Fibroblast of peridontal ligament (primary cell): Measurements from ENCODE around the gene BROX.
"Not testable (repeated sequence)": the region's sequence is repeated elsewhere in the genome, so short reads cannot be mapped to it uniquely, and the experiment has no call there.

Experiments used
- DNase-seq: peaks from one replicate; pipeline ENCODE4 v3.0.0-alpha.2; 2010; ENCODE audit errors: extremely low read depth

Gene BROX

DNA sequence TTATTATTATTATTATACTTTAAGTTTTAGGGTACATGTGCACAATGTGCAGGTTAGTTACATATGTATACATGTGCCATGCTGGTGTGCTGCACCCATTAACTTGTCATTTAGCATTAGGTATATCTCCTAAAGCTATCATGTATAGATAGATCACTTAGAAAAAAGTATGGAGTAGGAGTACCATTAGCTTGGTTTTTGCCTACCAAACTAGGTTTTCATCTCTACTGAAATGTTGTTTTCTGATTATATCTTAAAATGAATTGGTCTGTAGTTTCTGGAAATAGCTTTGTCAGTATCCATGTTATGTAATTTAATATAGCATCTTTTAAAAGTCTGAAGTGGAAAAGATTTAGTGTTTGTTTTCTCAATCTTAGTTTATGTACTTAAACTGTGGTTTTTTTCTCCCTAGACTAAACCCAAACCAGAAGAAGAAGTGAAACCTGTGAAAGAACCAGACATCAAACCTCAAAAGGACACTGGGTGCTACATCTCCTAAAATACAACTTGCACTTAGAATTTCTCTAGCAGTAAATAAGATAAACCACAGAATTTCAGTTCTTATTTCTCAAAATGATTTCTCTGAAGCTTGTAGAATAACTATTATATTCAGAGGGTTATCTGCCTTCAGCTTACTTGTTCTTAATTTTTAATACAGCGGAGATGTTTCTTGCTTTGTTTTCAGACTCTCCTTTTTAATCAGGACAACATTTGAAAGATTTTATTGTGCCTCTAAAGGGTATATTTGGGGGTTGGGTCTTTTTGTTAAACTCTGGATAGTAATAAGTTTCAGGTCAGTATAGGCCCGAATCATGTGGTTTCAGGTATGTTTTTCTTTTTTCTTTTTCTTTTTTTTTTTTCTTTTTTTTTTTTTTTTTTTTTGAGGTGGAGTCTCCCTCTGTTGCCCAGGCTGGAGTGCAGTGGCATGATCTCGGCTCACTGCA, 20.1 kb downstream of the BROX start:
- no peak for DNase-seq

DNA sequence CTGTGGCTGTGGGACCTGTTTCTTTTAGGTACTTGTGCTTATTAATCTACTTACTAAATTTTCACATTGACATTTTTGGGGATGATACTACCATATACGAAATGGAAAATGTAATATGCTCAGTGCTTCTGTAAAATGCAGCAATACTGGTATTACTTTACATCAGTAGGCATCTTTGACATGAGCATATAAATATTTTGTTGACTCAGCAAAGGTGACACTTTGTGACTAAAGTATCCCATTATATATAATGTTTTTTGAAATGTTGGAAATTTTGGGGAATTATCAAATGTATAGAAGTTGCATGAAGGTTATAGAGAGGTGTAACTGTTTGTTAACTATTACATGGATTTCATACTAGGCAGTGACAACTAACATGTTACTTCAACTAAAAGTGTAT, 22.4 kb downstream of the BROX start:
- DNase-seq, result no peak

DNA sequence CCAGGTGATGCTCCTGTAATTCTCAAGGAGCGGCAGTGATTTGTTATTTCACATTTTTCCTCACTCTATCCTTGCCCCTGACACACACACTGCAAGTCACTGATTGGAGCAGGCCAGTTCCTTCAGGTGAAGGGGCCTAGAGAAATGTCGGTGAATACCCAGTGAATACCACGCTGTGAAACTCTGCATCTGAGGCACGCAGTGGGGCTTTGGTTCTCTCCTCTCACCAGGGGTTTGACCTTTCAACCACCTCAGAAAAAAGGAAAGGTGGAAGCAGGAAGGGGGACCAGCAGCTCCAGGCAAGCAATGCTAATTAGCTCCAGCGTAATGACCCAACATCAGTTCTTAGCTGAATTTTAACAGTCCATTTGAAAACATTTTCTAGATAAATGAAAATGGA, 24.1 kb downstream of the BROX start:
- no peak for DNase-seq

DNA sequence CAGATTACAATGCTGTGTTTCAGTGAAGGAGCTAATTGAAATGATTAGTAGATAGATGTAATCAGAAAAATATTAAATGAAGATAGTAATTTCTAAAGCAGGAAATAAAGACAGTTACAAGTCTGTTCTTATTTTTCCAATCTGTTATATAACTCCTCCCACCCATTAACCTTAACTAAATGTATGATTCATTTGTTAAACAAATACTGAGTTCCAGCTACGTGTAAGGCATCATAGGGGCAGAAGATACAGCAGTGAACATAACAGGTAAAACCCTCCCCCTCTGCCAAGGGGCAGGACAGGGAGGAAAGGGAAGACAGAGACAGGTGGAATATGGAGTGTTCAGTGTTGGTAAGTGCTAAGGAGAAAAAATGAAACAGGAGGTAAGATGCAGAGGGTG, 24.6 kb downstream of the BROX start, which contains the start of gene FAM177B:
Gene FAM177B (plus strand): TSS at position 231 of the 400 bp plus-strand sequence. CDS start 9,344 bp downstream, outside the sequence.
- no peak for DNase-seq

DNA sequence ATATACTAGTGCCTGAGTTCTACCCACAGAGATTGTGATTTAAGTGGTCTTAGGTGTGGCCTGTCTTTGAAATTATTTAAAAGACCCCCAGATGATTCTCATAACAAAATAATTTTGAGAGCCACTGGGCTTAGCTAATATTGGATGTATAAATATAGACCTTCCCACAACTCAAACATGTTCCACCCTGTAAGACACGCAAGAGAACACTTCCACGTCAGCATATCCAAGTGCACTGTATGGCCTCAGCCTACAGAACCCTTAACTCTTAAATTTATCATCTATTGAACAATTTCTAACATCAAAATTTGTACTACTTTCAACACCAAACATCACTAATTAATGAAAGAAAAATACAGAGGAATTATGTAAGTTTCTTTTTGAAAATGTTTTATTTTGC, 27.1 kb downstream of the BROX start:
- DNase-seq, result no peak

DNA sequence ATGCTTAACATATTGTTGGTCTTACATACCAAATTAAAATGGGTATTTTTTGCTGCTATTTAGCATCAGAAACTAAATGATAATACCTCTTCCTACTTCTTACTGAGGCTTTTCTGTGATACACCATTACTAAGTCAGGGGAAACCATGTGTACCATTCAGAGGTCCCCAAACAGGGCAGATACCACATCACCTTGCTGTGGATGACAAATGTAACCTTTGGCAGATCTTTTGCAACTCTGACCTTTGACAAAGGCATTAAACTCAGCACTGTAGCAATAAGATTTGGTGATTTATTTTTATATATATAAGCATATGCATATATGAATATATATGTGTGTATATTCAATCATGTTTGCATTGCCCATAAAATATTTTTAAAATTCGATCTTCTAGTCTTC, 27.6 kb downstream of the BROX start:
- DNase-seq, result no peak

DNA sequence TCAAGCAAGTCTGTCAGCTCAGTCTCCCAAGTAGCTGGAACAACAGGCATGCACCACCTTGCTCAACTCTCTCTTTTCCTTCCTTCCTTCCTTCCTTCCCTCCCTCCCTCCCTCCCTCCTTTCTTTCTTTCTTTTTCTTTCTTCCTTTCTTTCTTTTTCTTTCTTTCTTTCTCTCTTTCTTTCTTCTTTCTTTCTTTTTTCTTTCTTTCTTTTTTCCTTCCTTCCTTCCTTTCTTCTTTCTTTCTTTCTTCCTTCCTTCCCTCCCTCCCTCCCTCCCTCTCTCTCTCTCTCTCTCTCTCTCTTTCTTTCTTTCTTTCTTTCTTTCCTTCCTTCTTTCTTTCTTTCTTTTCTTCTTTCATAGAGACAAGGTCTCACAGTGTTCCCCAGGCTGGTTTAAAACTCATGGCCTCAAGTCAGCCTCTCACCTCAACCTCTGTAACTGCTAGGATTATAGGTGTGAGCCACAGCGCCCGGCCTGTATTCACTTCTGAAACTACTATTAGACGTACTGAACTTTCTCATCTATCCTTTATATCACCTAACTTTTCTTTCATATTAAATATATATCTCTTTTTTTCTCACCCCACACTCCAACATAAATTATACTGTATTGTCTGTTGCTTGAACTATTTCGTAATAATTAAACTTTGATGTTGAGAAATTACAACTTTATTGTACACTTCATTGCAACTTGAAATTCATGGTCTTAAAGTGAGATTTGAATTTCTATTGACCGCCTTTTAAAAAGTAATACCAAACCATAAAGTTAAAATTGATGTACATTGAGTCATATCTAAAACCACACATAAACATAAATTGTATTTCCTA, 29.5 kb downstream of the BROX start:
- not testable (repeated sequence) for DNase-seq

DNA sequence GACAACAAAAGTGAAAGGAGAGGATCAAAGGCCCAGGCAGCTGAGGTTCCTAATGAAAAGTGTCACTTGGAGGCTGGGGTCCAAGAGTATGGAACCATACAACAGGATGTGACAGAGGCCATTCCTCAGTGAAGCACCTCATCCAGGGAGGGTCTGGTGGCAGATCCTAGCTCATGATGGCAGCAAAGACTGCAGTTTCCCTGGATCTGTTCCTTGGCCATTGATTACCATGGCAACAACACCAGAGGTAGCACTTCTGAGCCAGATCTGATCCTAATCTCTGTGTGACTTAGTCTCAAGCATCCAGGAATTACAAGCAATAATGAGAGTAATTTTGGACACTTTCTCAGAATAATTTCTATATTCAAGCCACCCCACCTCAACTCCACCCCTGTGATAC, 37.6 kb downstream of the BROX start:
- DNase-seq, result no peak

DNA sequence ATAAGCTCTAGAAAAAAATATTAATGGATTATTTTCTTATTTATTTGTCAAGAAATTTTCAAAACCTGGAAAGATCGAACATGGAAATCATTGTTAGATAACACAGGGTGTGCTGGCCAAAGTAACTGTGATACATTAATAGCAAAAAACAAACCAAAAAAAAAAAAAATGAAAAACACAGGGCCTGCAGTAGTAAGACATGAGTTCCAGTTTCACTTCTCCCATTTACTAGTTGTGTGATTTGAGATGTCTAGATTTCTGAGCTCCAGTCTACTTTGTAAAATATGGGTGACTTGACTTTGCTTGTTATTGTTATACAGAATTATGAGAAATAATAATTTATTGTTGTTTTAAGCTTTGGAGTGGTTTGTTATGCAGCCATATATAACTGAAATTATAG, 38.3 kb downstream of the BROX start:
- DNase-seq, result no peak

DNA sequence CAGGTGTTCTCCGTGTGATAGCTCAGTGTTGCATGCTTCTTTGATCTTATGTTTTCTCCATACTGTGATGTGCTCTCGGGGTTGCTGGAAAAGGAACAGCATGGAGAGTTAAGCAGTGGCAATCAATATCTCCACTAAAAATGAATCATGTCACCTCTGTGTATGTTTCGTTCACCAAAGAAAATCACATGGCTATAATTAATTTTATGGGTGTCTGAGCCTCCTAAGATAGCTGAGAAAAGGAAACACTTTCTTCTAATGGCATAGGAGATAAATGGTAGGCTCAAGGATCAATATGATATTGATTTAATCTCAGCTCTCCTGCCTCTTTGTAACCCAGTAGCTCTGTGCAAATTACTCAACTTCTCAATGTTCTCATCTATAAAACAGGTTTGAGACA, 38.9 kb downstream of the BROX start:
- no peak for DNase-seq

DNA sequence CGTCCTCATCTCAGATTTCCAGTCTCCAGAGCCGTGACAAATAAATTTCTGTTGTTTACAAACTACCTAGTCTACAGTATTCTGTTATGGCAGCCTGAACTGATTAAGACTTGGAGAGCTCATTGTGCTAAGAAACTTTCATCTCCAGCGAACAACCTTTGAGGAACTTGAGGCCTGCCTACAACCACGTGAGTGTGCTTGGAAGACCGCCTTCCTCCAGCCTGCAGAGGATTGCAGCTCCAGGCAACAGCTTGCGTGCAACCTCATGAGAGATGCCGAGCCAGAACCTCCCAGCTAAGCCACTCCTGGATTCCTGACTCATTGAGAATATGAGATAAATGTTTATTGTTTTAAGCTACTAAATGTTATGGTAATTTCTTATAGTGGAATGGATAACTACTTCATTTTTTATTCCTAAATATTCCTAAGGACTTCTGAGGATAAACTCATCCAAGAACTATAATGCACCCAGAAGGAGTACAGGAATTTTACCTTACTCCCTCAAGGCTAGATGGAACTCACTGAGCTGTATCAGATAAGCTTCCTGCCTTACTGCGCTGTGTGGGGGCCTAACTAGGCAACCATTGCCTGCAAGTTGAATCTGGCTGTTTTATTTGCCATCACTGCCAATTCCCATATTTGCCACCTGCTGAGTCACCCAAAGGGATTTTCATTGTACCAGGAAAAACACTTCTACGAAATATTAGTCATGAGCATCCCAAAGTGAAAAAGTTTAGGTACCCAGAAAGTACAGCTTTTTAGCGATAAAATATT, 42.2 kb downstream of the BROX start:
- peak; percentile 99 for DNase-seq

DNA sequence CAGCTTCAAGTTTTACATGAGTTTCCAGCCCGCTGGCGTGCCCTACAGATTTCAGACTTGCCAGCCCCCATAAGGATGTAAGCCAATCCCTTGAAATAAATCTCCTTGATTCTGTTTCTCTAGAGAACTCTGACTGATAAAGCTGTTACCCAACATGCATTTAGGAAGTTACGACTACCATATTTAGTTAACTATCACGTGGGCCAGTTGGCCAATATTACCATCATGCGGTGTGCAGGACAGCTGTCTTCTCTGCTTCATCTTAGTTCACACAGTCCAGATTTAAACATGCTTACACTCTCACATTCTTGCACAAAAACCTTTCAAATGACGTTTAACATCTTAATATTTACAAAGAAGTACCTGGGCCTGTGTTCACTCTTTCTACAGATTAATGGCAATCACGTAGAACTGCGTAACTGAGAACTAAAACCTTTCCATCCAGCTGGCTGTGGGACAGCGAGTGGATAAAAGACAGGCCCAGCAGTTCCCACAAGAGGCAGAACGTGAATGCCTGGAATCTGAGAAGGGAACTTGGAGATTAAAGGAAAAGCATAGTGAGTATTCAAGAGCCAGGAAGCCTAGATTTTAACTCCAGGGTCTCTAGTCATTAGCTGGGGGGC, 45.4 kb downstream of the BROX start:
- DNase-seq, result peak; percentile 14

DNA sequence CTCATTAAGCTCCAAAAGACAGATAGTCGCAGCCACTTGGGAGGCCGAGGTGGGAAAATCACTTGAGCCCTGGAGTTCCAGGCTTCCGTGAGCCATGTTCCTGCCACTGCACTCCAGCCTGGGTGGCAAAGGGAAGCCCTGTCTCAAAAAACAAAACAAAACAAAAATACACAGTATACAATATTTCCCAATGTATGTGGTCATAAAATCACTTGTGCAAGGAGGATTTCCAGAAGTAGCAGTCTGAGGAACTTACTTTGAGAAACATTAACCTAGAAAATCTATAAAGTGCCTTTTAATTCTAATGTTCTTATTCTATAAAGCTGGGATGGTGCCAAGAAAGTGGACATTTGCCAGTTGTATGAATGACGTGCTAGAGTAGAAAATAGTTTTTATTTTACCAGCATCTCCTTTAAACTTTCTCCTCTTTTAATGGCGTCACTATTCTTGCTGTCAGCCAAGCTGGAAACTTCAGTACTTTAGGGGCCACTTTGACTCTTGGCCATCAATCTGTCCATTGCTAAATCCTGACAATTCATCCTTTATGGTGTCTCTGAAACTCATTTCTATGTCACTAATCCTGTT, 47.2 kb downstream of the BROX start:
- DNase-seq, result no peak

DNA sequence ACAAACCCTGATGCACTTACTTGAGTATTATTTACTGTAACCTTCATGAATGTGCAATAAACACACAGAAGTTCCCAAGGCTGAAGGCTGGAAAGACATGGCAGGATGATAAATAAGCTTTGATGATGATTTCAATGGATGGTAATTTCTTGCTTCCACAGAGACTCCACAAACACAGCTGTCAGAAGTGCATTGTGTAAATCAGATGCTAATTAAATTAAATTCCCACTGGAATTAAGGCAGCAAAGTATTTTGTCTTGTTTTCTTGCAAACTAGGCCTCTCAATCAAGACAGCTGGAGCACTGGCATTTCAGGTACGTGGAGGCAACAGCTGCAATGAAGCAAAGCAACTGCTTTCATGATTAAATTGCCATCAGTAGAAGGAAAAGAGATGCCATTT, 48.7 kb downstream of the BROX start:
- DNase-seq, result no peak

DNA sequence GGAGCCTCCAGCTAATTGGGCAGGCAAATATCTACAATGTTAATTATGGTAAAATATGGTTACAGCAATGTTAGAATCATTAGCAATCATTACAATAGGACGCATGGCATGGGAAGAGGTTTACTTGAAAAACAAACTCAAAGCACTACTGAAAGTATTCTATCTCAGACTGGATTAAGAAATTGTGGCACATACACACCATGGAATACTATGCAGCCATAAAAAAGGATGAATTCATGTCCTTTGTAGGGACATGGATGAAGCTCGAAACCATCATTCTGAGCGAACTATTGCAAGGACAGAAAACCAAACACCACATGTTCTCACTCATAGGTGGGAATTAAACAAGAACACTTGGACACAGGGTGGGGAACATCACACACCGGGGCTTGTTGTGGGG, 49.8 kb downstream of the BROX start:
- not testable (repeated sequence) for DNase-seq

DNA sequence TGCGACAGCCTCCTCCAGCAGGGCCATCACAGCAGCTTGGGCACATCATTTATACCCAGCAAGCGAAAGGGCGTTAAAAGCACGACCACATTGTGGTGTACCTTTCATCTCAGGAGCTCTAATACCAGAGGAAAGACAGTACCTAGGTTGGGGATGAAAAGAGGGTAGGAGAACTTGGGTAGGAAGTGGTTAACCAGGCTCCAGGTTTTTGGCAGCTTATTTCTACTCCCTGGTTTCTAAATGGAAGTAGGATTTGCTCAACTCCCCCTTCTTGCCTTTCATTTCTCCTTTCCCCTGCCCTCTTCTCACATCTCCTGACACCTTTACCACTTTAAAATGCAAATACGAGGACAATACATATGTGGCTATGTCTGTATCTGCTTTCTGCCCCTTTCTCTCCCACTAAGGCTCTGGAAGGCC, 54.8 kb downstream of the BROX start:
- no peak for DNase-seq

DNA sequence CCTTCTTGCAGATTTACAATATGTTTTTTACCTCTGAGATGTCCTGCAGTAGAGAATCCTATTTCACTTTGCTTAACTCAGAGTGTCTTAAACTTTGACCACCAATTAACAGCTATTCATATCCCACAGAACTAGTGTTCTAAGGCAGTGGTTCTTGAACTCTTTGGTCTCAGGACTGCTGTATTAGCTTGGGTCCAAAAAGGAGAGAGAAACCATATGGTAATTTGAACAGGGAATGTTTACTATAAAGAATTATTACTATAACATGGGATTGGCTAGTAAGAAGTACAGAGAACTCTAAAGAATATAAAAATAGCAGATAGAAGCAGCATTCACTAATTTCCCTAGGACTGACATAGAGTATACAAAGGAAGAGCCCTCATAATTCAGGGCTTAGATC, 56.2 kb downstream of the BROX start:
- DNase-seq, result no peak

DNA sequence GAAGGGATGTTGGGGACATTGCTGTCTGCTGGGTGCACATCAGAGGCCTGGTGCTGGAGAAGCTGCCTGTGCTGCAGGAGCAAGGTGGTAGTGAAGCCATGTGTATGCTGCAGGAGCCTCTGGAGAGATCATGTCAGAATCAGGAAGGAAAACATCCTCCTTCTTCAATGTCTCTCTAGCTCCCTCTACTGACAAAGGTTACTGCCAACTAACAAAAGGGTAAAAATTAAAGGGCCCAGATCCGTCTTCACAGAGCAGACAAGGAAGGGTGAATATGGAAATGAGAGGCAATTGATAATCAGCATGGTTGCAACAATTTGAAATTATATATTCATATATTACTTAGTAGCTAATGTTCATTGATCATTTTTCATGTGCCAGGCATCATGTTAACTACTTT, 56.8 kb downstream of the BROX start:
- DNase-seq, result no peak

DNA sequence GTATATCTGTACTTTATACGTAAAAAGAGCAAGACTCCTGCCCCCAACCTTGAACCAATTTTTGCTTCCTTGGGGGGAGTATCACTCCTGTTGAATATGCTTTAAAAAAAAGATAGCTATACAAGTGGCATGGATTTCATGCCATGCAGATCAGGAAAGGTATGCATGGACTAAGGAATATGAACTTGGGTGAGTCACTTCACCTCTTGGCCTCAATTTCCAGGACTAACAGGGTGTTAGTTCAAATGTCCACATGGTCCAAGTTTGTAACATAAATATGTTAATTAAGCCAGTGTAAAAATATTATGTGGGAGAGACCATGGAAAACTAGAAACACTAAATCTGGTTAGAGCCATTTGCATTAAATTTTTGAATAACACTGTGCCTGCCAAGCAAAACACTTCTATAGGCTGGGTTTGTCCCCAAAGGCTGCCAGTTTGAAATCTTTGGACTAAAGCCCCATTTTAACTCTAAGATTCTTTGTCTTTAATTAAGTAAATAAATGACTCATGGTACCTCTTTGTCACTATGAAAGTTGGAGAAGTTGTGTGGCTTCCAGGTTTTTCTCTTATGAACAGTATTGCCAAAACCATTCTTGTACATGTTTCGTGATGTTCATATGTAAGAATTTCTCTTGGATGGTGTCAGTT, 57.7 kb downstream of the BROX start:
- peak; percentile 40 for DNase-seq

DNA sequence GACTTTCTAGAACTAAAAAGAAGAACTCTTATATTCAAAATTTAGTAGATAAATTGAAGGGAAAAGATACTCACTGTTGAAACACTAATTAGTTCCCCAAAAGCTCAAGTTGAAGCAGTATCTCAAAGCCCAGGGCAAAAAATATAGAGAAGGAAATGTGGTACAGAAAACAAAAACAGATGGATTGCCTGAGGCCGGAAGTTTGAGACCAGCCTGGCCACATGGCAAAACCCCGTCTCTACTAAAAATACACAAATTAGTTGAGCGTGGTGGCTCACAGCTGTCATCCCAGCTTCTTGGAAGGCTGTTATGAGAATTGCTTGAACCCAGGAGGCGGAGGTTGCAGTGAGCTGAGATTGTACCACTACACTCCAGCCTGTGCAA, 60.6 kb downstream of the BROX start:
- DNase-seq, result peak; percentile 31

DNA sequence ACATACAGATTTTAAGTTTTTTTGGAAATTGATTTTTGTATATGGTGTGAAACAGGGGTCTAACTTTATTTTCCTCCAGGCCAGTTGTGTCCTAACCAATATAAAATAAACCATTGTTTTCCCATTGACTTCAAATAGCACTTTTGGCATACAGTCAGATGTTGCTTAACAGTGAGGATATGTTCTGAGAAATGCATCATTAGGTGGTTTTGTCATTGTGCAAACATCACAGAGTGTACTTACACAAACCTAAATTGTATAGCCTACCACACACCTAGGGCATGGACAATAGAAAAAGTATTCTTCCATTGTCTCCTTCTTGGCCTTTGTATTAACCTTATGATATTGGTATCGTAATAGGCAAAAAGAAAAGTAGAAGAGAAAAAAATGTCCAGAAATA, 65.1 kb downstream of the BROX start:
- peak; percentile 57 for DNase-seq
